Left lung (tissue), 10 donors: Measurements from ENCODE around the gene C9orf50. TPM values are rescaled to one million over a fixed set of nuclear protein-coding genes. Genes with fewer than 3 reads are reported as not detected.
"Not testable (repeated sequence)": the region's sequence is repeated elsewhere in the genome, so short reads cannot be mapped to it uniquely, and the experiment has no call there.

ENCODE experiments used
- ATAC-seq: fragments of 200-7000 bp; cut with Tn5 transposase; one replicate; pipeline ENCODE4 v1.9.1; 2020; ENCODE audit warnings: moderate library complexity
- DNase-seq, 4 donors: peaks; one replicate each; pipeline ENCODE4 v3.0.0-alpha.2; 2013 to 2020
- H3K27ac ChIP-seq, 2 donors: fragments of 200-600 bp; sonication (generic) in 1 of 2; one replicate each; pipeline versions ENCODE4 v1.5.0 to v1.8.0; 2020 to 2021
- H3K27me3 ChIP-seq, 2 donors: fragments of 200-600 bp; sonication (generic) in 1 of 2; one replicate each; pipeline versions ENCODE4 v1.5.0 to v1.8.0; 2020 to 2021
- H3K36me3 ChIP-seq, 2 donors: fragments of 200-600 bp; sonication (generic) in 1 of 2; one replicate each; pipeline versions ENCODE4 v1.5.0 to v1.8.0; 2020 to 2021
- H3K4me1 ChIP-seq, 2 donors: fragments of 200-600 bp; one replicate each; pipeline ENCODE4 v1.8.0; 2021
- H3K4me3 ChIP-seq, 2 donors: fragments of 200-600 bp; sonication (generic) in 1 of 2; one replicate each; pipeline versions ENCODE4 v1.5.0 to v1.8.0; 2020 to 2021; ENCODE audit warnings: mild to moderate bottlenecking in 1 of 2
- H3K9me3 ChIP-seq, 2 donors: fragments of 200-600 bp; sonication (generic) in 1 of 2; one replicate each; pipeline versions ENCODE4 v1.5.0 to v1.8.0; 2020 to 2021
- intact Hi-C, 2 donors: fragments of 100-400 bp; cut with DNase I; formaldehyde crosslinking; loops; one replicate each; pipeline versions ENCODE4 v1.11.2 to v1.14.2; 2022
- polyA plus RNA-seq, 6 donors: library from polyadenylated mRNA; unstranded; fragments of 120-200 nt; gene quantifications; one replicate each; pipeline ENCODE4 v1.2.1, GENCODE V29; 2013; ENCODE audit not compliant: insufficient read length in 6 of 6
- total RNA-seq, 2 donors: library from RNA; stranded (reverse); fragmentation: NEBNext Ultra II Directional; extraction: Animal tissue kit (Norgen Biotek cat#: 25700); gene quantifications; one replicate each; pipeline ENCODE4 v1.2.1, GENCODE V29; 2021
- TF ChIP-seq, protein P1 (sequence below), 2 donors: fragments of 200-600 bp; sonication (generic) in 1 of 2; IDR thresholded peaks; one replicate each; pipeline versions ENCODE4 v1.5.0 to v1.8.0; 2021; ENCODE audit warnings: antibody characterized with exemption in 2 of 2
- donor health status: DM: no; HTN: yes; CAD: no.
- donor health status: DM: no; HTN: no; CAD: no.

C9orf50 gene
- total and polyA plus RNA-seq, 8 donors, result 0.18 to 0.51 (median 0.44) TPM; not detected in 2

DNA sequence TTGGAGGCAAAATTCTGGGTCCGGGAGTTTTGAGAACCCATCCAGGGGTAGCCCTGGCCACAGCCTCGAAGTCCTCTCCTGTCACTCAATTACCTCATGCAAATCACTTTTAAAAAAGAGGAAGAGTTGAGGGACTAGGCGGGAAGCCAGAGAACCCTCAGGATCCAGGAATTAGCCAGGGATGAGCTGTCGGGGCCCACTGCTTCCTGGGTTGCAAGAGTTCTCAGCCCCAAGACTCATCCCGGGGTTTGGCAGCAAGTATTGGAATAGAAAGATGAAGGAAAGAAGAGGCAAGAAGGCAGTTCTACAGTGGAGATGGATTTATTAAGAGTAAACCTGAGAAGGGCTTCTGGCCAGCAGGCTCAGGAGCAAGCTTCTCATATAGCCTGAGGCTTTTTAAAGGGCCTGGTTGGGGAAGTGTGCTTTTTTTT, 25.6 kb downstream of the C9orf50 start:
- no peaks in the 10 kb centered on the region for H3K36me3 ChIP-seq
- ATAC-seq, result no peak
- no peaks in the 10 kb centered on the region for H3K9me3 ChIP-seq
- no peak overlapping the region for H3K4me3 ChIP-seq
- TF ChIP-seq, protein P1, sequence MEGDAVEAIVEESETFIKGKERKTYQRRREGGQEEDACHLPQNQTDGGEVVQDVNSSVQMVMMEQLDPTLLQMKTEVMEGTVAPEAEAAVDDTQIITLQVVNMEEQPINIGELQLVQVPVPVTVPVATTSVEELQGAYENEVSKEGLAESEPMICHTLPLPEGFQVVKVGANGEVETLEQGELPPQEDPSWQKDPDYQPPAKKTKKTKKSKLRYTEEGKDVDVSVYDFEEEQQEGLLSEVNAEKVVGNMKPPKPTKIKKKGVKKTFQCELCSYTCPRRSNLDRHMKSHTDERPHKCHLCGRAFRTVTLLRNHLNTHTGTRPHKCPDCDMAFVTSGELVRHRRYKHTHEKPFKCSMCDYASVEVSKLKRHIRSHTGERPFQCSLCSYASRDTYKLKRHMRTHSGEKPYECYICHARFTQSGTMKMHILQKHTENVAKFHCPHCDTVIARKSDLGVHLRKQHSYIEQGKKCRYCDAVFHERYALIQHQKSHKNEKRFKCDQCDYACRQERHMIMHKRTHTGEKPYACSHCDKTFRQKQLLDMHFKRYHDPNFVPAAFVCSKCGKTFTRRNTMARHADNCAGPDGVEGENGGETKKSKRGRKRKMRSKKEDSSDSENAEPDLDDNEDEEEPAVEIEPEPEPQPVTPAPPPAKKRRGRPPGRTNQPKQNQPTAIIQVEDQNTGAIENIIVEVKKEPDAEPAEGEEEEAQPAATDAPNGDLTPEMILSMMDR (IDR thresholded peaks at IDR 0.05), result no peak
- DNase-seq, result no peak
- intact Hi-C loops, result no loop called here
- H3K4me1 ChIP-seq, result peaks cover 12 to 56% of the 10 kb centered on the region in 2 donors
- H3K27me3 ChIP-seq, result peaks cover 0 to 17% of the 10 kb centered on the region in 2 donors
- no peak overlapping the region for H3K27ac ChIP-seq

DNA sequence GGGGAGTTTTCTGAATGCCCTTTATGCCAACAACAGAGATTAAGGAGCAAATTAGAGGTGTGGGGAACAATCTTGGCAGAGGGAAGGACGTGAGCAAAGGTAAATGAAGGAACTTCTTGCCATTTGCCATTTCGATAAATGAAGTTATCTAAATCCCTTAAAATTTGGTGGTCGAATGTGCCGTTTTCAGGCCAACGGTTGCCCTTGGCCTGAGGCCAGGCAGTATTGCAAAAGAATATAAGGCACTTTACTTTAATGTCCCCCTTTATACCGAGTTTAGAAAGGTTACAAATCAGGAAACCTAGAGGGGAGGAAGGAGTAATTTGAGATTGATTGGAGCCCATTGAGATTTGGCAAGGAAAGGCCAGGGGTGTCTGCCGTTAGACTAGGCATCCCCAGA, 26.3 kb downstream of the C9orf50 start:
- Histone ChIP-seq H3K36me3 (no peaks in the 10 kb centered on the region), H3K27ac (no peak overlapping the region), H3K9me3 (no peaks in the 10 kb centered on the region), H3K4me1 (peaks cover 12 to 51% of the 10 kb centered on the region in 2 donors), H3K27me3 (peaks cover 0 to 17% of the 10 kb centered on the region in 2 donors), H3K4me3 (no peak overlapping the region)
- ATAC-seq (no peak), DNase-seq (no peak)
- intact Hi-C loops, result no loop called here
- TF ChIP-seq, protein P1 (IDR thresholded peaks at IDR 0.05), result no peak

DNA sequence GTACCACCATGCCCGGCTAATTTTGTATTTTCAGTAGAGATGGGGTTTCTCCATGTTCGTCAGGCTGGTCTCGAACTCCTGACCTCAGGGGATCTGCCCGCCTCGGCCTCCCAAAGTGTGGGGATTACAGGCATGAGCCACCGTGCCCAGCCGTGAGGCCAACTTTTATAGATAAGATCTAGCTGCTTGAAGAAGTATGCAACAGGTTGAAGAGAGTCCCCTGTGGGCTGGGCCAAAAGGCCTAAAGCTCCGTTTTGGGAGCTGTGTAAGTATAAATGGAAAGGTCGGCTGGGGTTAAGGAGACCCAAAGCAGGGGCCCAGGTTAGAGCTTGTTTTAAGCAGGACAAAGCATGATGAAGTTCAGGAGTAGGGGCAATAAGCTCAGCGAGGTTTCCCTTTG, 28.1 kb downstream of the C9orf50 start:
- intact Hi-C loops, DNase-seq: not testable (repeated sequence)

GRCh38 chr9:129591916-129592315, 29.0 kb downstream of the C9orf50 start:
- DNase-seq (no peak), ATAC-seq (no peak)
- intact Hi-C loops, result no loop called here

More for the DNA sequence above, 28.1 kb downstream of the C9orf50 start:
- not testable (repeated sequence) for H3K4me3 ChIP-seq, H3K36me3 ChIP-seq, ATAC-seq, H3K27ac ChIP-seq, H3K9me3 ChIP-seq
- Histone ChIP-seq H3K4me1 (peaks cover 9 to 40% of the 10 kb centered on the region in 2 donors), H3K27me3 (peaks cover 0 to 13% of the 10 kb centered on the region in 2 donors)

DNA sequence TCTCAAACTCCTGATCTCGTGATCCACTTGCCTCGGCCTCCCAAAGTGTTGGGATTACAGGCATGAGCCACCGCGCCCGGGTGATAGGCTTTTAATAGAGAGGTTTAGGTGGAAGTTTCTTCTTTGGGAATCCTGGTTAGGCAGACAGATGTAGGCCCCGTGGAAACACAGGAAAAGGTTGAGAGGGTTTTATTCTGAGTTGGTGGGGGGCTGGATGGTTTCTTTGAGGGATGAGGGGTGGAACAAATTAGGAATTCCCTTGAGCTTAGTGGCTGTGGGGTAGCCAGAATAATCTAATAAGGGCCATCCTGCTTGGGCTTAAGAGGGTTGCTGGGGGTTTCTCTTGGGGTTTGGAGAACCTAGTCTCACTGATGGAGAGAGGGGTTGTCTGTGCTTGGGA, 30.4 kb downstream of the C9orf50 start:
- Histone ChIP-seq H3K36me3 (no peaks in the 10 kb centered on the region), H3K9me3 (no peaks in the 10 kb centered on the region), H3K27ac (no peak overlapping the region), H3K4me1 (peaks cover 0 to 17% of the 10 kb centered on the region in 2 donors), H3K27me3 (no peaks in the 10 kb centered on the region), H3K4me3 (no peak overlapping the region)
- TF ChIP-seq, protein P1 (IDR thresholded peaks at IDR 0.05), result no peak
- ATAC-seq (no peak), DNase-seq (no peak)
- intact Hi-C loops, result no loop called here

More at GRCh38 chr9:129591916-129592315, 29.0 kb downstream of the C9orf50 start:
- TF ChIP-seq, protein P1 (IDR thresholded peaks at IDR 0.05), result no peak
- Histone ChIP-seq H3K4me1 (peaks cover 5 to 32% of the 10 kb centered on the region in 2 donors), H3K9me3 (no peaks in the 10 kb centered on the region), H3K36me3 (no peaks in the 10 kb centered on the region), H3K27ac (no peak overlapping the region), H3K27me3 (peaks cover 0 to 5% of the 10 kb centered on the region in 2 donors), H3K4me3 (no peak overlapping the region)
